Left lobe of liver (tissue), 2 donors: ENCODE measurements around the gene ZIC4. TPM values are rescaled to one million over a fixed set of nuclear protein-coding genes. Genes with fewer than 3 reads are reported as not detected.

Experiments used
- ATAC-seq: fragments of 200-7000 bp; cut with Tn5 transposase; one replicate; pipeline ENCODE4 v1.9.1; 2020; ENCODE audit warnings: mild to moderate bottlenecking, moderate library complexity
- DNase-seq: peaks from one replicate; pipeline ENCODE4 v3.0.0-alpha.2; 2020; ENCODE audit warnings: low spot score
- total RNA-seq: library from RNA; stranded (reverse); gene quantifications from one replicate; pipeline ENCODE4 v1.2.1, GENCODE V29; 2021
- donor health status: DM: no; HTN: no; CAD: no; lungs with moderate emphysema.
- donor health status: DM: no; HTN: yes; CAD: no.

The ZIC4 gene
- total RNA-seq, 1 donor from 2014 or later = 0.45 TPM

GRCh38 chr3:147418808-147419701 lies 12.7 kb upstream of the ZIC4 start:
- ATAC-seq (peak; percentile 43), DNase-seq (no peak)

DNA sequence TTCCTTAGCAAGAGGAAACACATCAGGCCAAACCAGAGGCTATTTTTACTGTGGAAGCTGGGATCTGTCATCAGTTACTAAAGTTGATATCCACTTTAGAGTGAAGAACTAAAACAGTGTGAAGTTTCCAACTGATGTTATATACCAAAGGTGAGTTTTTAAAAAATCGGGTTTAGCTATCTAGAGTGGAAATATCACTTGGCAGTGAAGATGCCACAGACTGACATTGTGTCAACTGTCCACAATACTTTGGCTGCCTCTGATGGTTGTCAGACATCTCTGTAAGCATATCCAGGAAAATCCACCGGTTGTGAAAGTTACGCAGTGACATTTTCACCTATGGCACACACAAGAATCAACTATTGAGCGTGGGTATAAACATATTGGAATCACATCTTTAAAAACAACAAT lies 12.0 kb upstream of the ZIC4 start:
- no peak for ATAC-seq
- no peak for DNase-seq

- no peak for DNase-seq
Measured at GRCh38 chr3:147417551-147418295, 11.4 kb upstream of the ZIC4 start.

GRCh38 chr3:147416931-147417330 lies 10.6 kb upstream of the ZIC4 start:
- ATAC-seq (no peak), DNase-seq (no peak)

More at GRCh38 chr3:147417551-147418295, 11.4 kb upstream of the ZIC4 start:
- ATAC-seq = no peak

DNA sequence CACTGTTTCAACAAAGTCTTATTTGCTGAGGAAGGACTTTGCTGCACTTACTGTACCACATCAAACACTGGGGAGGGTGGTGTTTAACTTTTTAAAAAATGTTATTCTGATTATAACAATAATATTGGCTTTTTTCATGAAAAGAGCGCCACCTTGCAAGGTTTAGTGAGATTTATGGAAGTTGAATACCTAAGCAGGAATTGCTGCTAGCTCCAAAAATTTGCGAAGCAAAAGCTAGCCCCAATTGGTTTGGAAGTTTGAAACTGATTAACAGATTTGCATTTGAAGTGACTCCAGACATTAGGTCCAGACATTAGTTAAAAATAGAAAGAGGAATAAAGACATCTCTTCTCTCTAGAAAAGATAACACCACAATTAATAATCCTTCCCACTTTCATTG lies 9.5 kb upstream of the ZIC4 start:
- DNase-seq = no peak
- no peak for ATAC-seq

- ATAC-seq = no peak
- no peak for DNase-seq
Measured at GRCh38 chr3:147415286-147415685, 8.9 kb upstream of the ZIC4 start.

- DNase-seq (no peak), ATAC-seq (no peak)
Measured at GRCh38 chr3:147414390-147415138, 8.2 kb upstream of the ZIC4 start.

GRCh38 chr3:147413686-147414389 lies 7.5 kb upstream of the ZIC4 start:
- ATAC-seq = no peak
- DNase-seq = no peak

DNA sequence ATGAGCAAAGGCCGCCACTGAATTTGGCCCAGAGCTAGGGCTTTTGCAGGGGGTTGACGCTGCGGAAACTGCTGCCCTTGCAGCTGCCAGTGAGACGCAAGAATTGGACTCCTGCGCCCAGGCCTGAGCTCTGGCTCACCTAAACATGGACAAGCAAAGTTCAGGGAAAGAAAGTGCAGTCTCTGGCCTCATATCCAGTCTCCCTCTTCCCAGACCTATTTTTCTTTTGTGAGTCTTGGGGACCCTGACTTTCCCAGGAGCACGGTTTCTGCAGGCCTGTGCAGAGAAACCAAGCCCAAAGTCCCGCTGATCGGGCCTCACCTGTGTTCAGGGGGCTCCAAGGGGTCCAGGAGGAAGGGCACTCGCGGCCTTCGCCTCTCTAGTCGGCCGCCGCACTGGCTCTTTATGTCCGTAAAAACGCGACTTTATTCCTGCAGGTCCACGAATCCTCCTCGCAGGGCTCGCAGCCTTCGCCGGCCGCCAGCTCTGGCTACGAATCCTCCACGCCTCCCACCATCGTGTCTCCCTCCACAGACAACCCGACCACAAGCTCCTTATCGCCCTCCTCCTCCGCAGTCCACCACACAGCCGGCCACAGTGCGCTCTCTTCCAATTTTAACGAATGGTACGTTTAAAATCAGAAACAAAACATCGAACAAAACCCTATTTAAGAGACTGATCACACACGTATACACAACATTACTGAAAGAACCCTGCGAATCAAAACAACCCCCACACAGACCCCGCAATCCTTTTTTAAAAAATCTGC lies 6.8 kb upstream of the ZIC4 start:
- ATAC-seq = no peak
- DNase-seq = no peak

- no peak for ATAC-seq
- DNase-seq = no peak
Measured at GRCh38 chr3:147412261-147412916, 6.0 kb upstream of the ZIC4 start.

DNA sequence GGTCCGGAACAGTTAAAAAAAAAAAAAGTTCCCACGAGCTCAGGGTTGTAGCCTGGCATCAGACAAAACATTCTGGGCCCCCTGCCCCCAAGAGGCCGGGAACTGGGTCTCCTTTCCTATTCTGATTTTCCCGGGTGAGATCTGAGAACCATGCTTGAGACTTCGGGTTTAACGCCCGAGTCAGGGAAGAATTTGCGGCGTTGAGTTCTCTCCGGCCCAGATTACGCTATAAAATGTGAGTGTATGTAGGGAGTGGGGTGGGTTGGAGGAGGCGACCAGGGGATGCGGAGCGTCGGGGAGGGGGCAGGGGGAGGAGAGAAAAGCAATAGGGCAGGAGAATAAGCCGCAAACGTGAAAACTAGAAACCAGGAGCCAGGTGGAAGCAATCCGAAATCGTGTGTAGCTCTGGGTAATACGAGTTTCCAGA lies 5.5 kb upstream of the ZIC4 start:
- ATAC-seq = no peak
- DNase-seq = no peak

DNA sequence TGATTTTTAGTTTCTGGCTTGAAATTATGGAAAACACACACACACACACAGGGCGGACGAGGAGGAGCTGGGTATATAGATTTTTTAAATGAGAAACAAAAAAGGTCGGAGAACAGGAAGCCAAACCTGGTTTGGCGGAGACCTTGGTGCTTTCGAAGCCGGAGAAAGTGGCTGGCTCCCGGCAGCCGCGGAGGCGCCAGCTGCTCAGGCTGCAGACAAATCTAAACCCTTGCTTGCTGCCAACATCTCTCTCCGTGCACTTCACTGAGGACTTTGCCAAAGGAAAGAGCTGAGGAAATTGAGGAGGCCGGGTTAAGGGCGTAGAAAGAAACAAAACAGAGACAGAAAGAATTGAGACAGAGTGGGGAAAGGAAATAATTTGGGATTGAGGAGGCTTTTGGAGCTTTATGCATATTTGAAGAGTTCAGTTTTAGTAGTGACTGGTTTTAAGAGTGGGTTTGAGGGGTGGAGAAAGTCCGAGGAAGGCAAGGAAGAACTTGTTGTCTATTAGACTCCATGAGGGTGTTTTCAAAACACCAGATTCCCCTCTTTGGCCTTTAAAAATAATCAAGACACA lies 5.0 kb upstream of the ZIC4 start:
- ATAC-seq (no peak), DNase-seq (no peak)

- DNase-seq = no peak
- ATAC-seq = no peak
Measured at GRCh38 chr3:147410526-147411237, 4.3 kb upstream of the ZIC4 start.

- DNase-seq = no peak
Measured at GRCh38 chr3:147410116-147410525, 3.8 kb upstream of the ZIC4 start.

GRCh38 chr3:147409143-147410115 lies 3.1 kb upstream of the ZIC4 start, which contains the start of gene ZIC1:
Gene ZIC1 (plus strand): TSS chr3:147409365. CDS start chr3:147410113, 748 bp downstream.
- ATAC-seq = no peak
- DNase-seq = no peak

More at GRCh38 chr3:147410116-147410525, 3.8 kb upstream of the ZIC4 start:
- no peak for ATAC-seq

GRCh38 chr3:147408188-147409100 lies 2.1 kb upstream of the ZIC4 start:
- ATAC-seq = no peak
- DNase-seq = no peak
